GM19239 (cell line): Measurements from ENCODE around the gene ZDBF2.
"Not testable (repeated sequence)": the region's sequence is repeated elsewhere in the genome, so short reads cannot be mapped to it uniquely, and the experiment has no call there.

Experiments
- DNase-seq: peaks from one replicate; pipeline ENCODE4 v3.0.0; 2011; ENCODE audit warnings: low spot score; ENCODE audit not compliant: insufficient read length
- FAIRE-seq: peaks from 2 replicates; lab custom pipeline; 2011; peaks lifted over from hg19 to GRCh38; lab: Jason Lieb, UNC

The ZDBF2 gene

GRCh38 chr2:206274434-206275311, at the start of gene ZDBF2:
Gene ZDBF2, plus strand, starts transcription at chr2:206274663. Its CDS starts 7,187 bp downstream, at chr2:206281850.
- DNase-seq (peak; percentile 62), FAIRE-seq (peak; percentile 86)

- DNase-seq = peak; percentile 46
- FAIRE-seq = no peak
Measured at GRCh38 chr2:206225435-206226232, 48.8 kb upstream of the ZDBF2 start.

- DNase-seq, FAIRE-seq: not testable (repeated sequence)
Measured at GRCh38 chr2:206228636-206229035, 45.8 kb upstream of the ZDBF2 start.

GRCh38 chr2:206229642-206230041, 44.8 kb upstream of the ZDBF2 start:
- FAIRE-seq (no peak), DNase-seq (no peak)

GRCh38 chr2:206230060-206230762, 44.3 kb upstream of the ZDBF2 start:
- FAIRE-seq (no peak), DNase-seq (no peak)

GRCh38 chr2:206231669-206232286, 42.7 kb upstream of the ZDBF2 start:
- FAIRE-seq (no peak), DNase-seq (no peak)

GRCh38 chr2:206232287-206233035, 42.0 kb upstream of the ZDBF2 start:
- FAIRE-seq = no peak
- DNase-seq = no peak

GRCh38 chr2:206239157-206239556, 35.3 kb upstream of the ZDBF2 start:
- FAIRE-seq (no peak), DNase-seq (no peak)

- FAIRE-seq (no peak), DNase-seq (no peak)
Measured at GRCh38 chr2:206240327-206240726, 34.1 kb upstream of the ZDBF2 start.

- FAIRE-seq = no peak
- no peak for DNase-seq
Measured at GRCh38 chr2:206241736-206242135, 32.7 kb upstream of the ZDBF2 start.

GRCh38 chr2:206245265-206245672, 29.2 kb upstream of the ZDBF2 start:
- FAIRE-seq = peak; percentile 74
- no peak for DNase-seq

GRCh38 chr2:206250041-206250897, 24.2 kb upstream of the ZDBF2 start:
- FAIRE-seq (no peak), DNase-seq (no peak)

GRCh38 chr2:206253125-206253776, 21.2 kb upstream of the ZDBF2 start:
- DNase-seq (no peak), FAIRE-seq (no peak)

- DNase-seq = no peak
- FAIRE-seq = no peak
Measured at GRCh38 chr2:206253777-206254166, 20.7 kb upstream of the ZDBF2 start.

GRCh38 chr2:206255003-206255402, 19.5 kb upstream of the ZDBF2 start:
- no peak for FAIRE-seq
- no peak for DNase-seq

GRCh38 chr2:206256706-206257205, 17.7 kb upstream of the ZDBF2 start:
- no peak for FAIRE-seq
- no peak for DNase-seq

- FAIRE-seq = no peak
- DNase-seq = no peak
Measured at GRCh38 chr2:206257350-206257749, 17.1 kb upstream of the ZDBF2 start.

- DNase-seq (no peak), FAIRE-seq (no peak)
Measured at GRCh38 chr2:206257861-206258260, 16.6 kb upstream of the ZDBF2 start.
